HEK293 (cell line): Measurements from ENCODE around the gene PRDX2.

Experiments
- CTCF ChIA-PET: fragments of 350-600 bp; formaldehyde crosslinking; extraction: SDS; loops from one replicate; lab custom pipeline; 2021; ENCODE audit warnings: antibody characterized with exemption; lab: Yijun Ruan, JAX
- POLR2A ChIA-PET: fragments of 300-600 bp; formaldehyde crosslinking; extraction: SDS; loops from one replicate; lab custom pipeline; 2020; ENCODE audit warnings: antibody characterized with exemption, inconsistent platforms; lab: Yijun Ruan, JAX
- H3K27ac ChIP-seq: fragments of 200-500 bp; sonication (Bioruptor generic); 2 replicates; pipeline ENCODE4 v1.5.1; 2014; ENCODE audit warnings: low read depth, low read length, control low read depth, inconsistent platforms; ENCODE audit errors: extremely low read depth
- H3K36me3 ChIP-seq, 2 experiments: fragments of 200-500 bp in 1 of 2; sonication (Bioruptor generic) in 1 of 2; 1 replicate in 1 of 2; 2 replicates in 1 of 2; pipeline ENCODE4 v1.5.1; 2014 to 2017; ENCODE audit warnings: inconsistent platforms in 2 of 2, low read length in 2 of 2; ENCODE audit not compliant: control insufficient read depth in 2 of 2, insufficient read depth in 1 of 2
- H3K4me1 ChIP-seq: fragments of 200-500 bp; sonication (Bioruptor generic); 2 replicates; pipeline ENCODE4 v1.5.1; 2014; ENCODE audit warnings: mild to moderate bottlenecking, low read length, inconsistent platforms; ENCODE audit not compliant: control insufficient read depth, insufficient read depth
- H3K4me3 ChIP-seq: 2 replicates; pipeline ENCODE4 v1.5.1; 2011; ENCODE audit warnings: low read depth, mild to moderate bottlenecking, control low read depth, low read length, moderate library complexity
- H3K9me3 ChIP-seq: fragments of 200-500 bp; sonication (Bioruptor generic); 2 replicates; pipeline ENCODE4 v1.5.1; 2014; ENCODE audit warnings: low read depth, low read length, inconsistent platforms; ENCODE audit not compliant: control insufficient read depth, insufficient read depth
- CTCF ChIP-seq: fragments of 450-650 bp; formaldehyde crosslinking; IDR thresholded peaks from 2 replicates; pipeline ENCODE4 v1.5.1; 2016; ENCODE audit warnings: missing biosample characterization, missing genetic modification characterization
- GLIS2 ChIP-seq: fragments of 450-650 bp; formaldehyde crosslinking; IDR thresholded peaks from 2 replicates; pipeline ENCODE4 v1.5.1; 2016; ENCODE audit warnings: missing biosample characterization, missing genetic modification characterization
- MZF1 ChIP-seq: fragments of 450-650 bp; formaldehyde crosslinking; IDR thresholded peaks from 2 replicates; pipeline ENCODE4 v1.5.1; 2017; ENCODE audit warnings: missing biosample characterization, missing genetic modification characterization, borderline replicate concordance
- OSR2 ChIP-seq: fragments of 450-650 bp; formaldehyde crosslinking; IDR thresholded peaks from 2 replicates; pipeline ENCODE4 v1.5.1; 2016; ENCODE audit warnings: missing biosample characterization, missing genetic modification characterization
- PRDM10 ChIP-seq: fragments of 450-650 bp; formaldehyde crosslinking; IDR thresholded peaks from 2 replicates; pipeline ENCODE4 v1.5.1; 2016; ENCODE audit warnings: missing biosample characterization, missing genetic modification characterization
- REPIN1 ChIP-seq: fragments of 450-650 bp; formaldehyde crosslinking; IDR thresholded peaks from 2 replicates; pipeline ENCODE4 v1.5.1; 2017; ENCODE audit warnings: missing biosample characterization, missing genetic modification characterization, low read depth
- SP3 ChIP-seq: fragments of 450-650 bp; formaldehyde crosslinking; IDR thresholded peaks from 2 replicates; pipeline ENCODE4 v1.5.1; 2016; ENCODE audit warnings: missing biosample characterization, missing genetic modification characterization
- SP7 ChIP-seq: fragments of 450-650 bp; formaldehyde crosslinking; IDR thresholded peaks from 2 replicates; pipeline ENCODE4 v1.5.1; 2016; ENCODE audit warnings: missing biosample characterization, missing genetic modification characterization
- ZBTB1 ChIP-seq: fragments of 450-650 bp; formaldehyde crosslinking; IDR thresholded peaks from 2 replicates; pipeline ENCODE4 v1.5.1; 2016; ENCODE audit warnings: missing biosample characterization, missing genetic modification characterization
- ZBTB10 ChIP-seq: fragments of 450-650 bp; formaldehyde crosslinking; IDR thresholded peaks from 2 replicates; pipeline ENCODE4 v1.5.1; 2016; ENCODE audit warnings: missing biosample characterization, missing genetic modification characterization
- ZBTB26 ChIP-seq: fragments of 450-650 bp; formaldehyde crosslinking; optimal IDR thresholded peaks from 2 replicates; pipeline ENCODE3; 2016; ENCODE audit warnings: missing biosample characterization, mild to moderate bottlenecking, missing genetic modification characterization
- ZBTB7A ChIP-seq: fragments of 450-650 bp; formaldehyde crosslinking; IDR thresholded peaks from 2 replicates; pipeline ENCODE4 v1.5.1; 2016; ENCODE audit warnings: low read depth, missing biosample characterization, missing genetic modification characterization
- ZBTB8A ChIP-seq: fragments of 450-650 bp; formaldehyde crosslinking; IDR thresholded peaks from 2 replicates; pipeline ENCODE4 v1.5.1; 2016; ENCODE audit warnings: missing biosample characterization, missing genetic modification characterization
- ZNF146 ChIP-seq: fragments of 450-650 bp; formaldehyde crosslinking; IDR thresholded peaks from 2 replicates; pipeline ENCODE4 v1.5.1; 2016; ENCODE audit warnings: missing biosample characterization, missing genetic modification characterization
- ZNF211 ChIP-seq: fragments of 450-650 bp; formaldehyde crosslinking; IDR thresholded peaks from 2 replicates; pipeline ENCODE4 v1.5.1; 2016; ENCODE audit warnings: low read depth, missing biosample characterization, missing genetic modification characterization
- ZNF335 ChIP-seq: fragments of 450-650 bp; formaldehyde crosslinking; conservative IDR thresholded peaks from 2 replicates; pipeline ENCODE4 v1.5.1; 2016; ENCODE audit warnings: missing biosample characterization, missing genetic modification characterization
- ZNF600 ChIP-seq: fragments of 450-650 bp; formaldehyde crosslinking; IDR thresholded peaks from 2 replicates; pipeline ENCODE4 v1.5.1; 2016; ENCODE audit warnings: missing biosample characterization, missing genetic modification characterization
- ZNF626 ChIP-seq: fragments of 450-650 bp; sonication (Bioruptor Pico); formaldehyde crosslinking; IDR thresholded peaks from 2 replicates; pipeline ENCODE4 v1.5.1; 2018; ENCODE audit warnings: missing biosample characterization, missing genetic modification characterization, inconsistent platforms
- ZNF639 ChIP-seq: fragments of 450-650 bp; formaldehyde crosslinking; IDR thresholded peaks from 2 replicates; pipeline ENCODE4 v1.5.1; 2016; ENCODE audit warnings: missing biosample characterization, missing genetic modification characterization
- ZNF701 ChIP-seq: fragments of 450-650 bp; formaldehyde crosslinking; IDR thresholded peaks from 2 replicates; pipeline ENCODE4 v1.5.1; 2016; ENCODE audit warnings: missing biosample characterization, missing genetic modification characterization
- ZNF76 ChIP-seq: fragments of 450-650 bp; formaldehyde crosslinking; IDR thresholded peaks from 2 replicates; pipeline ENCODE4; 2016; ENCODE audit warnings: low read depth, missing biosample characterization, missing genetic modification characterization, borderline replicate concordance
- ZNF785 ChIP-seq: fragments of 450-650 bp; formaldehyde crosslinking; IDR thresholded peaks from 2 replicates; pipeline ENCODE4 v1.5.1; 2016; ENCODE audit warnings: missing biosample characterization, missing genetic modification characterization
- ZNF830 ChIP-seq: fragments of 450-650 bp; IDR thresholded peaks from 2 replicates; pipeline ENCODE4 v1.5.0; 2018; ENCODE audit warnings: missing biosample characterization, missing genetic modification characterization, low read depth, mild to moderate bottlenecking, moderate library complexity
- ZSCAN16 ChIP-seq: fragments of 450-650 bp; formaldehyde crosslinking; IDR thresholded peaks from 2 replicates; pipeline ENCODE4 v1.5.1; 2016; ENCODE audit warnings: missing biosample characterization, missing genetic modification characterization
- ZXDB ChIP-seq: fragments of 450-650 bp; formaldehyde crosslinking; IDR thresholded peaks from 2 replicates; pipeline ENCODE4 v1.5.1; 2016; ENCODE audit warnings: missing biosample characterization, missing genetic modification characterization

PRDX2 gene

GRCh38 chr19:12778017-12778904 lies 23.3 kb downstream of the PRDX2 start:
- Histone ChIP-seq H3K4me3 (peak overlapping the region; percentile 39), H3K36me3 (no peaks in the 10 kb centered on the region), H3K4me1 (peaks cover 6% of the 10 kb centered on the region; the same call in 1 of the 2 replicates), H3K9me3 (no peaks in the 10 kb centered on the region), H3K27ac (peak overlapping the region; percentile 12; the same call in 1 of the 2 replicates)
- ChIA-PET CTCF (interaction anchor here (0.6 to 11.4 kb wide), 17 partner anchors 10 to 243 kb away, joined by 3 to 234 read pairs (median 4); partner anchors contain the start of genes GET3, JUNB, PRDX2 and THSD8), POLR2A (interaction anchor here (0.8 to 3.3 kb wide), 4 partner anchors 14 to 21 kb away, joined by 3 to 42 read pairs (median 8); partner anchors contain the start of gene JUNB)
- TF ChIP-seq ZSCAN16 (tag by site-specific recombination) (no peak), ZNF830 (no peak), SP3 (tag by site-specific recombination) (peak; percentile 75), PRDM10 (peak; percentile 98), OSR2 (tag by site-specific recombination) (peak; percentile 62), ZNF639 (tag by site-specific recombination) (0 out of 2 replicates have a peak, but pooled peaks have one; percentile 12), CTCF (tag by site-specific recombination) (no peak), ZNF146 (tag by site-specific recombination) (no peak), ZNF701 (tag by site-specific recombination) (no peak), GLIS2 (tag by site-specific recombination) (peak; percentile 18; the same call in 1 of the 2 replicates), ZNF211 (tag by site-specific recombination) (no peak), ZBTB1 (tag by site-specific recombination) (no peak), ZXDB (tag by site-specific recombination) (peak; percentile 60), ZBTB7A (no peak), ZNF785 (tag by site-specific recombination) (no peak), REPIN1 (no peak), ZBTB8A (tag by site-specific recombination) (no peak), MZF1 (tag by site-specific recombination) (no peak), ZBTB26 (tag by site-specific recombination) (peak; percentile 23), ZNF76 (tag by site-specific recombination) (peak; percentile 64), SP7 (tag by site-specific recombination) (peak; percentile 83; the same call in 1 of the 2 replicates), ZNF600 (peak; percentile 58), ZNF626 (tag by site-specific recombination) (no peak), ZBTB10 (tag by site-specific recombination) (0 out of 2 replicates have a peak, but pooled peaks have one; percentile 35), ZNF335 (tag by site-specific recombination) (peak; percentile 21; the same call in 1 of the 2 replicates)
